H1 (cell line): ENCODE data around the gene SLC6A18. TPM values are rescaled to one million over a fixed set of nuclear protein-coding genes. Genes with fewer than 3 reads are reported as not detected.

Experiments
- RFX5 ChIP-seq: IDR thresholded peaks from 2 replicates; pipeline ENCODE4 v1.6.1; 2011; ENCODE audit warnings: low read depth, low read length, improper control_type of control experiment, borderline replicate concordance
- TAF7 ChIP-seq: optimal IDR thresholded peaks from 2 replicates; pipeline ENCODE3; 2011; ENCODE audit warnings: low read depth, mild to moderate bottlenecking, inconsistent platforms, low read length, moderate library complexity, borderline replicate concordance
- polyA plus RNA-seq, 7 experiments: library from polyadenylated mRNA; depleted of rRNA in 3 of 7; stranded (reverse) in 5 of 7; unstranded in 2 of 7; fragments of >200 nt in 5 of 7; fragments of 200-250 nt in 2 of 7; gene quantifications; 1 replicate in 5 of 7; 2 replicates in 1 of 7; 4 replicates in 1 of 7; pipeline versions ENCODE4 v1.2.1 to v1.2.3, GENCODE V29; 2011 to 2013; ENCODE audit warnings: missing spikeins in 2 of 7, mixed read lengths in 2 of 7
- total RNA-seq: library from RNA; stranded (reverse); fragmentation: NEBNext Ultra II Directional; extraction: Animal tissue kit (Norgen Biotek cat#: 25700); gene quantifications from 2 replicates; pipeline ENCODE4 v1.2.1, GENCODE V29; 2021

The SLC6A18 gene
- total and polyA plus RNA-seq, 2 of the 8 experiments (the other 6 are each of a cell fraction or from before 2014, with no cell fraction given) = not detected

DNA sequence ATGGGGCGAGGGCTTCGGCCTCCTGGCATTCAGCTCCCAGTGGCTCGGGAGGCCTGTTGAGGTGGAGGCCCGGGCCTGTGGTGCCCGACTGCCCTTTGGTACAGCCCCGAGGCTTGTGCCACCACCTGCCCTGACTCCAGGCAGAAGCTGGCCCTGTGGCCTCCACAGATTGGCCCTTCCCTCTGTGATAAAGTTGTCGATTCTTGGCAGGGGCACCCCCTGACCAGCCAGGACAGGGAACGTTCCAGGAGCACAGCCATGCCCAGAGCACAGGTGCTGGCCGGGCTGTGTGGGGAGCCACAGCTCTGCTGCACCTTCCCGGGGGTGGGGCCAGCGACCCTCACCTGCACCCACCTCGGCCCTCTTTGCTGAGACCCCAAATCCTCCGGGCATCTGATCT, 32.7 kb downstream of the SLC6A18 start (continued):
- TF ChIP-seq TAF7 (no peak), RFX5 (no peak)
